ENCODE results near the gene NBEAL1.
A peak's percentile ranks its signal among the peaks of the same experiment; 100 is the strongest.
"Not testable (repeated sequence)": the region's sequence is repeated elsewhere in the genome, so short reads cannot be mapped to it uniquely, and the experiment has no call there.

NBEAL1 gene

GRCh38 chr2:203191961-203192360 lies 177.3 kb downstream of the NBEAL1 start:
- no peak for FAIRE-seq
- DNase-seq (ENCODE audit: insufficient read length, low spot score): no peak
- no peak for TF ChIP-seq POLR2A (IDR thresholded peaks at IDR 0.05; ENCODE audit: low read depth, low read length)

- no peak for DNase-seq (ENCODE audit: insufficient read length, low spot score)
Observed at GRCh38 chr2:203195331-203196036, 180.8 kb downstream of the NBEAL1 start.

GRCh38 chr2:203200866-203201265 lies 186.2 kb downstream of the NBEAL1 start:
- FAIRE-seq (peak; percentile 66), DNase-seq (ENCODE audit: insufficient read length, low spot score) (no peak)
- no peak for TF ChIP-seq POLR2A (IDR thresholded peaks at IDR 0.05; ENCODE audit: low read depth, low read length)

More at GRCh38 chr2:203195331-203196036, 180.8 kb downstream of the NBEAL1 start:
- no peak for TF ChIP-seq POLR2A (IDR thresholded peaks at IDR 0.05; ENCODE audit: low read depth, low read length)
- FAIRE-seq: peak; percentile 36

GRCh38 chr2:203201426-203201825 lies 186.8 kb downstream of the NBEAL1 start:
- FAIRE-seq (no peak), DNase-seq (ENCODE audit: insufficient read length, low spot score) (no peak)
- TF ChIP-seq POLR2A (IDR thresholded peaks at IDR 0.05; ENCODE audit: low read depth, low read length): no peak

- TF ChIP-seq POLR2A (IDR thresholded peaks at IDR 0.05; ENCODE audit: low read depth, low read length): no peak
- FAIRE-seq: no peak
- no peak for DNase-seq (ENCODE audit: insufficient read length, low spot score)
Observed at GRCh38 chr2:203209538-203209937, 194.9 kb downstream of the NBEAL1 start.

- no peak for TF ChIP-seq POLR2A (IDR thresholded peaks at IDR 0.05; ENCODE audit: low read depth, low read length)
- no peak for DNase-seq (ENCODE audit: insufficient read length, low spot score)
- peak; percentile 85 for FAIRE-seq
Observed at GRCh38 chr2:203225423-203226039, 210.9 kb downstream of the NBEAL1 start.

- FAIRE-seq; DNase-seq (ENCODE audit: insufficient read length, low spot score): not testable (repeated sequence)
Observed at GRCh38 chr2:203229674-203230073, 215.0 kb downstream of the NBEAL1 start.

GRCh38 chr2:203237346-203238238 lies 222.9 kb downstream of the NBEAL1 start:
- FAIRE-seq (no peak), DNase-seq (ENCODE audit: insufficient read length, low spot score) (no peak)
- no peak for TF ChIP-seq POLR2A (IDR thresholded peaks at IDR 0.05; ENCODE audit: low read depth, low read length)

- DNase-seq (ENCODE audit: insufficient read length, low spot score) (no peak), FAIRE-seq (no peak)
- TF ChIP-seq POLR2A (IDR thresholded peaks at IDR 0.05; ENCODE audit: low read depth, low read length): no peak
Observed at GRCh38 chr2:203238292-203238703, 223.6 kb downstream of the NBEAL1 start.

- no peak for FAIRE-seq
Observed at GRCh38 chr2:203238704-203239526, 224.2 kb downstream of the NBEAL1 start, which contains the start of gene CYP20A1. Gene CYP20A1, plus strand, starts transcription at chr2:203239018. Its CDS starts 45 bp downstream, at chr2:203239063.

GRCh38 chr2:203240491-203240890 lies 225.8 kb downstream of the NBEAL1 start:
- no peak for TF ChIP-seq POLR2A (IDR thresholded peaks at IDR 0.05; ENCODE audit: low read depth, low read length)
- FAIRE-seq: no peak
- DNase-seq (ENCODE audit: insufficient read length, low spot score): no peak

More at GRCh38 chr2:203238704-203239526, 224.2 kb downstream of the NBEAL1 start, which contains the start of gene CYP20A1:
- peak; percentile 92 for TF ChIP-seq POLR2A (IDR thresholded peaks at IDR 0.05; ENCODE audit: low read depth, low read length)
- peak; percentile 87 for DNase-seq (ENCODE audit: insufficient read length, low spot score)

GRCh38 chr2:203242518-203242917 lies 227.8 kb downstream of the NBEAL1 start:
- no peak for TF ChIP-seq POLR2A (IDR thresholded peaks at IDR 0.05; ENCODE audit: low read depth, low read length)
- FAIRE-seq (no peak), DNase-seq (ENCODE audit: insufficient read length, low spot score) (no peak)

- no peak for TF ChIP-seq POLR2A (IDR thresholded peaks at IDR 0.05; ENCODE audit: low read depth, low read length)
- FAIRE-seq: no peak
- no peak for DNase-seq (ENCODE audit: insufficient read length, low spot score)
Observed at GRCh38 chr2:203246646-203247045, 232.0 kb downstream of the NBEAL1 start.

Measured in H54 (cell line).